HG02970 (cell line): ENCODE results near the gene FGFR4.
A peak's percentile ranks its signal among the peaks of the same experiment; 100 is the strongest.
"Not testable (repeated sequence)": the region's sequence is repeated elsewhere in the genome, so short reads cannot be mapped to it uniquely, and the experiment has no call there.

Source experiments
- ATAC-seq: cut with Tn5 transposase; IDR thresholded peaks from one replicate; pipeline ENCODE4 v1.9.1; 2021; ENCODE audit warnings: mild to moderate bottlenecking, moderate library complexity, moderate number of reproducible peaks; ENCODE audit not compliant: unreplicated experiment, low FRiP score

The FGFR4 gene

GRCh38 chr5:177086654-177087397 is at the start of gene FGFR4:
FGFR4 (plus strand) TSS chr5:177086915; CDS start chr5:177089603, 2,688 bp downstream.
- peak; percentile 63 for ATAC-seq

DNA sequence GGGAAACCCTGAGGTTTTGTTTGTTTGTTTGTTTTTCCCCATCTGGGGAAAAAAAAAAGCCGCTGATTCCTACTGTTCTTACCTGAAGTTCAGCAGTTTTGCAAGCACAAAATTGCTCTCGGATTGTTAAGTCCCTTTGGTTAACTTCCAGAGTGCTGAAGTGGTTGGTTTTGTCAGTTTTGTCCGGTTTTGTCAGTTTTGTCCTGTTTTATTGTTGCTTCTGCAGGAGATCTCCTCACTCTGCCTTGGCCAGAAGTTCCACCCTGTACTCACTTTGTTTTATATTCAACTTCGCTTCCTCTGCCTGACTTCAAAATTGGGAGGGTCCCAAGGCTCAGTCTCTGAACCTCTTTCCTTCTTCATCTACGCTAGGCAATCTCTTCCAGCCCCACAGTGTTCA is 49.8 kb upstream of the FGFR4 start:
- no peak for ATAC-seq

DNA sequence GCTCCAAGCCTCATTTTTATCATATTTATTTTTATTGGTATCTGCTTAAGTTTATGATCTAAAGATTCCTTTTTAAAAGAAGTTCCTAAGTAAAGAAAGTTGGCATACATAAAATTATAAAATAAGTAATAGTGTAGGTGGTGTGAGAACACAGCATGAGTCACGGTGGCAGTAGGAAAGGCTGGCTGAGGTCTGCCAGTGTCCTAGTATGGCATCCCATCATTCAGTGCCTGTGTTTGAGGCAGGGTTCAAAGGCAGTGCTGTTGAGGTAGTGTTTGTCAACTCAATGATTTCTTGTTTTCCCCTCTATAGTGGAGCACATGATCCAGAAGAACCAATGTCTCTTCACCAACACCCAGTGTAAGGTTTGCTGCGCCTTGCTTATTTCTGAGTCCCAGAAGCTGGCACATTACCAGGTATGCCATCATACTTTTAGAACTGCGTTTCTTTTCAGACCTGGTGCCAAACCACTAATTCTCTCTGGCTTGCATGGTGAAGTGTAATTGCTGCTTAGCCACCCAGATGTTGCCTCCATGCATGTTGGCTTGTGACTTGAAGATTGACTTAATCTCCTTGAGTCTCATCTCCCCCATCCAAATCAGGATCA is 45.8 kb upstream of the FGFR4 start:
- ATAC-seq: no peak

DNA sequence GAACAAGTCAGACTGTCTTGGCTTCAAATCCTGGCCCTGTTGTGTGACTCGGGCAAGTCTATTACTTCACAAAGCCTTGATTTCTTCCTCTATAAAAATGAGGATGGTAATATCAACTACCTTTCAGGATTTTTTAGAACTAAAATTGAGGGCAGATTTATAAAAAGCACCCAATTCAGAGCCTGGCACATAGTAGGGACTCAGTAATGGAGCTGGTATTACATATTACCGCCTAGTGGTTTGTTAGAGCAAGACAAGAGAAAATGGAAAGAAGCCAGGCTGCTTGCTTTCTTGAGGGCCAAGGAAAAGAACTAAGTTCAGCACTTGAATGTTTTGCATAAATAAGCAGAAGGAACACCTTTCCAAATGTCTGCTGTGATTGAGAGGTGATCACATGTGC is 44.8 kb upstream of the FGFR4 start:
- ATAC-seq: no peak

- no peak for ATAC-seq
Observed at GRCh38 chr5:177043114-177043513, 43.6 kb upstream of the FGFR4 start.

GRCh38 chr5:177043958-177044357 is 42.8 kb upstream of the FGFR4 start:
- no peak for ATAC-seq

DNA sequence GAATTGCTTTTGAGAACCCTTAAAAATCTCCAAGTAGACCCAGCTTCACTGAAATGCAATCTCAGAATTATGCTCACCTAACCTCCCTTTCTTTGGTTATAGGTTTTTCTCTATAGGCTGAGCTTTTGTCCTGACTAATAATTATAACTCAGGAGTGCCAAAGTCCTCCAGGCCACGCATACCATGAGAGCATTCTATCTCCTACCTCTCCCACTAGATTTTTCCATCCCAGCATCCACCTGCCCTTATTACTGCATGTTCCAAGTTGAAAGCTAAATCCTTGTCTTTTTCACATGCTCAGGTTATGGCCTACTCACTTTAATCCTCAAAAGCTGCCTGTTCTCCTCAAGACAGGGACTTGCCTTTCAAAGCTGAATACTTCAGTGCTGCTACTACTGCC is 42.1 kb upstream of the FGFR4 start:
- ATAC-seq: no peak

DNA sequence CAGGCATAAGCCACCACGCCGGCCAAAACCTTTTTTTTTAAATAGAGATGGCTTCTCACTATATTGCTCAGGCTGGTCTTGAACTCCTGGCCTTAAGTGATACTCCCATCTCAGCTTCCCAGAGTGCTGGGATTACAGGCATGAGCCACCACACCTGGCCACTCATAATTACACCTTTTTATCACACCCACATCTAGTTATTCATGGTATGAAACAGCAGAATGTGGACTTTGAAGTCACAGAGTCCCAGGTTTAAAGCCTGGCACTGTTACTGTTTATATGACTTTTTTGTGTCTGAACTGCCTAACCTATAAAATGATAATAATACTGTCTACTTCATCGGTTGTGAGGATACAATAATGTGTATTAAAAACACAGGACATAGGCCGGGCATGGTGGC is 41.1 kb upstream of the FGFR4 start:
- ATAC-seq: no peak

- not testable (repeated sequence) for ATAC-seq
Observed at GRCh38 chr5:177048531-177048930, 38.2 kb upstream of the FGFR4 start.

GRCh38 chr5:177049285-177049684 is 37.4 kb upstream of the FGFR4 start:
- ATAC-seq: no peak

DNA sequence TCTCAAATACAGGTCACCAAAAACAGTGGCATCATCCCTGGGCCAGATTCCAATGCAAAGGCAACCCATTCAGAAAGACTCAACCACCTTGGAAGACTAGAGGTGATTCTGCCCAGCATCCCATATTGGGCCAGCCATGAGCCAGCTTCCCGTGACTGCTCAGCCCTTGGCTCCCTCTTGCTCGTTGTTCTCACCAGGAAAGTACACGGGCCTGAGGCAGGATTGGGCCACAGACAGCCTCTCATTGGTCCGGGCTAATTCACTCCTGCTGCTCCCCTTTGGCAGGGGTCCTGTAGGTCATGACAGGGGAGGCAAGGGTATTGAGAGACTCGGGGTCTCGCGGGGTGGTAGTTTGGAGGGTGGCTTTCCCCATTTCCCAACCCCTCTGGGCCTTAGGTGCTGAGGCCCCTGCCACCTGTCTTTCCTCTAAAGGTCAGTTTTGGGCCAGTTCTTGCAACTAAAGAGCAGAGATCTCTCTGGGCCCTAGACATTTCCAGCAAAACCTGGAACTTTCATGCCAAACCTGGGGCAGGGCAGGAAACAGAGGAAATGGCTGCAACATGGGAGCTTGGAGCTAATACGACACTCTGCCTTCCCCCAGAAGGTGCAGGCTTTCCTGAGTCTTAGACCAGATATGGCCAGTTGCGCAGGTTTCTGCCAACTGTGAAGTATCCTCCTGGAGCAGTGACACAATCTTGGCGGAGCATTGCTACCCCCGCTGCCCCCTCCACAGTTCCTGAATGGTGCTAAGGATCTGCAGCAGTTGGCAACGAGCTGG is 22.0 kb upstream of the FGFR4 start:
- ATAC-seq: no peak

DNA sequence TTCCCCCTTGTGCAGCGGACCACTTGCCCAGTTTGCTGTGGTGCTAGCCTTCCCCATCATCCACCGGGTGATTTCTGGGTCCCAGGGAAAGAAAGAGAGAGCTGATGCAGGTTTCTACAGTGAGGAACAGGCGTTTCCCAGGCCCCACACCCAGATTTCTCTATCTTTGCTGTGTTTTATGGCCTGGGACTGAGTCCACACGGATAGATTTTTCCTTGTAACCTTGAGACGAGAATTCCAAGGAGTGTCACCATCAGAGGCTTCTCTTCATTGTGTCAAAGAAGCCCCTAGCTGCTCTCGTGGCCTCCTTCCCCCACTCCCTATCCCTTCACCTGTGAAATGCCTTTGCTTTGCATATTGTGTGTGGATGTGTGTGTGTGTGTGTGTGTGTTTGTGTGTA is 21.2 kb upstream of the FGFR4 start:
- ATAC-seq: no peak

- ATAC-seq: no peak
Observed at GRCh38 chr5:177066224-177066623, 20.5 kb upstream of the FGFR4 start.

- ATAC-seq: no peak
Observed at GRCh38 chr5:177067503-177067902, 19.2 kb upstream of the FGFR4 start.

DNA sequence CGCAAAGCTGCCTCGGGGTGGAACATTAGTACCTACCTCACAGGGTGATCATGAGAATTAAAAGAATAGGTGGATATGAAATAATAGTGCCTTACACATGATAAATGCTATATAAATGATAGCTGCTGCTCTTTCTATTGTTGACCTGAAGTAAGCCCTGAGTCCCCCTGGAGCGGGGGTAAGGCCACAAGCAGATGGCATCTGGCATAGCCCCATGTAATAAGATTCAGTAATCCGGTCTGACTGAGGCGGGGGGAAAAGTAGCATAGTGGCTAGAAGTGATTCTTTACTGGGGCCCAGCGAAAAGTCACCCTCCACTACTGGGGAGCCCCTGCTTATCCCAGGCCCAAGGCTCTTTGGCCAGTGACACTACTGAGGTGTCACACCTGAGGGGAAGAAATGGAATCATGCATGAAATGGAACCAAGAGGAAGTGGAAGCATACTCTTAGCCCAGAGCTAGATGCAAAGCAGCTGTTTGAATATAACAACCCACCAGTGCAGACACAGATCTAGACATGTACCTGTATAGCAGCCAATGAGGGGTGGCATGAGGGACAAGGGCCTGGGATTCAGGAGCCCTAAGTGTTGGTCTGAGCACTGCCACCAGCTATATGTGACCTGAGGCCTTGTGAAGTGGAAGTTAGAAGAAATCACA is 16.1 kb upstream of the FGFR4 start:
- no peak for ATAC-seq

GRCh38 chr5:177071666-177072385 is 14.9 kb upstream of the FGFR4 start:
- no peak for ATAC-seq

GRCh38 chr5:177077335-177077734 is 9.4 kb upstream of the FGFR4 start:
- ATAC-seq: no peak

DNA sequence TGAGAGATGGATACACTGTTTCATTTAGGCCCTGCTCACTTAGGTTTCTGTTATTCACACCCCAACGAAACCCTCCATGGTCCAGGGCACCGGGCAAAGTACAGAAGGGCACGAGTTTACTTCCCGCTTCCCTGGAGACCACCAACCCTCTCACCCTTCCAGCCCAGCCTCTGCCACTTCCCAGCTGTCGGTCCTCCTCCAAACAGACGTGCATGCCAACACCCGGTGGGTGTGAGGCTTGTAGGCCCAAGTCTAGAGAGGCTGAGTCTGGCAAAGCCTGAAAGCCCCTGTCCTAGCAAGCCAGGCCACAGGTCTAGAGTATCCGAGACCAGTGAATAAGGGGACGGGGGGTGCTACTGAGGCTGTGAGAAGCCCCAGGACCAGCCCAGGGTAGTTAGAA is 7.1 kb upstream of the FGFR4 start:
- no peak for ATAC-seq

GRCh38 chr5:177080265-177080664 is 6.5 kb upstream of the FGFR4 start:
- ATAC-seq: no peak

DNA sequence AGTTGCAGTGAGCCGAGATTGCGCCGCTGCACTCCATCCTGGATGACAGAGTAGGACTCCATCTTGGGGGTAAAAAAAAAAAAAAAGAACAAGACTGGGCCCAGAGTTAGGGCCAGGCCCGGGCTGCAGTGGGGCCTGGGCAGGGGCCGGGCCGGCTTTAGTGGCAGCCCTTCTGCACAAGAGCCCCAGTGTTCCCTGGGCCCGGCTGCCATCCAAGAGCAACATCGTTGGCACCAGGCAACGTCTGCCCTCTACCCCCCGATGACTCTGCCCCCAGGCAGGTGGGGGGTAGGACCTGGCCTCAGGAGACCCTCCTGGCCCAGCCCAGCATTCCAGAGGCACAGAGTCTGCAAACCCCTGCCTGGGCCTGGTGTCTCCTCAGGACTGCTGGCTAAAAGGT is 4.9 kb upstream of the FGFR4 start:
- no peak for ATAC-seq
